22Rv1 (cell line): Measurements from ENCODE around the gene NRIP1.

ENCODE experiments used
- H3K27ac ChIP-seq: fragments of 450-650 bp; 2 replicates; pipeline ENCODE4 v1.5.1; 2017
- ZFX ChIP-seq: fragments of 450-650 bp; IDR thresholded peaks from 2 replicates; pipeline ENCODE4 v1.6.1; 2017; ENCODE audit warnings: antibody characterized with exemption, borderline replicate concordance
- TF ChIP-seq, protein P1 (sequence below): fragments of 450-650 bp; IDR thresholded peaks from 2 replicates; pipeline ENCODE4 v1.5.1; 2017; ENCODE audit warnings: mild to moderate bottlenecking

NRIP1 gene

DNA sequence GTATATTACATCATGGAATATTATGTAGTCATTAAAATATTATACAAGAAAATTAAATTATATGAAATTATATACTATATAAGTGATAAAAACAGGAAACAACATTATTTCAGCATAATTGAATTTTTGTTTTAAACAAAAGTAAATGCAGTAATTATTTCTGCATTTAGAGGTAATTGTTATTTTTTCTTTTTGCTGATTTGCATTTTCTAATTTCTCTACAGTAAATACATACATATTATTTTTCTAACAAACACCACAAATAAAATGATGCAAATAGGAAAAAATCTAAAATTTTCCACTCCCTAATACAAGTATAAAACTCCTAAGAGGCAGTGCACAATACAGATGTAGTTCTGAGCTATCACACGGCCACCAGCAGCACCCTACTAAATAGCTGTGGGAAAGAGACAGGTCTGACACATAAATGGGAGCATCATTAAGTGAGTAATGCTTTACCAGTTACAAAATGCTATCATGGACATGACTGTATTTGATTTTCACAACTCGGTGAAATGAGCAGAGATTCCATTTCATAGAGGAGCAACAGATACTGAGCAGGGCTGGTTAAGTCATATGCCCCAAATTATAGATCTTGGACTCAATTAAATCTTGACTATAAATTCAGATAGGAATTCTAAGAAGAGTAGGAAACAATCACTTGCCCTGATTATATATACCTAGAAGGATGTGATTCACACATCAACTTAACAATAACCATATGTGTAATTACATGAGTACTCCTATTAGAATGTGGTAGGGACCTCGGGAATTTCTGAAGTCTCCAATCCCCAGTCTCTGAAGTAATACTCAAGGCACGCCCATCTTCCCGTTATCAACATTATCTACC lies 49.0 kb downstream of the NRIP1 start:
- H3K27ac ChIP-seq, result no peak overlapping the region
- no peak for TF ChIP-seq ZFX
- TF ChIP-seq, protein P1, sequence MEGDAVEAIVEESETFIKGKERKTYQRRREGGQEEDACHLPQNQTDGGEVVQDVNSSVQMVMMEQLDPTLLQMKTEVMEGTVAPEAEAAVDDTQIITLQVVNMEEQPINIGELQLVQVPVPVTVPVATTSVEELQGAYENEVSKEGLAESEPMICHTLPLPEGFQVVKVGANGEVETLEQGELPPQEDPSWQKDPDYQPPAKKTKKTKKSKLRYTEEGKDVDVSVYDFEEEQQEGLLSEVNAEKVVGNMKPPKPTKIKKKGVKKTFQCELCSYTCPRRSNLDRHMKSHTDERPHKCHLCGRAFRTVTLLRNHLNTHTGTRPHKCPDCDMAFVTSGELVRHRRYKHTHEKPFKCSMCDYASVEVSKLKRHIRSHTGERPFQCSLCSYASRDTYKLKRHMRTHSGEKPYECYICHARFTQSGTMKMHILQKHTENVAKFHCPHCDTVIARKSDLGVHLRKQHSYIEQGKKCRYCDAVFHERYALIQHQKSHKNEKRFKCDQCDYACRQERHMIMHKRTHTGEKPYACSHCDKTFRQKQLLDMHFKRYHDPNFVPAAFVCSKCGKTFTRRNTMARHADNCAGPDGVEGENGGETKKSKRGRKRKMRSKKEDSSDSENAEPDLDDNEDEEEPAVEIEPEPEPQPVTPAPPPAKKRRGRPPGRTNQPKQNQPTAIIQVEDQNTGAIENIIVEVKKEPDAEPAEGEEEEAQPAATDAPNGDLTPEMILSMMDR, result no peak

DNA sequence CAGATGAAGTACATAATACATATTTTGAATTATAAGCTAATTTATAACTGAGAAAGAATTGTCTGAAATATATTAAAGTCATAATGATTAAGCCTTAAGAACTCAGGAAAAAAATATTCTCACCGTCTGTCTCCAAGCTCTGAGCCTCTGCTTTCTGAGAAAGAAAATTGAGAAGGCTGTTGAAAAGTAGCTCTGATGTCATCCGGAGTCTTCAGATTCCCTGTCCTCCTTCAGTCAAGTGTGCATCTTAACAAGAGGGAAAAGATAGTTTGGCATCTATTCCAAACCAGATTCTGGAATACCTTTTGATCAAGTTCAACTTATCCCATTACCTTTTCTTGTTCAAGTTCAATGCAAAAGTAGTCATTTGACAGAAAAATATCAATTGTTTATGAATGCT lies 50.6 kb downstream of the NRIP1 start:
- H3K27ac ChIP-seq, result no peak overlapping the region
- TF ChIP-seq ZFX, result no peak
- TF ChIP-seq, protein P1, result no peak

DNA sequence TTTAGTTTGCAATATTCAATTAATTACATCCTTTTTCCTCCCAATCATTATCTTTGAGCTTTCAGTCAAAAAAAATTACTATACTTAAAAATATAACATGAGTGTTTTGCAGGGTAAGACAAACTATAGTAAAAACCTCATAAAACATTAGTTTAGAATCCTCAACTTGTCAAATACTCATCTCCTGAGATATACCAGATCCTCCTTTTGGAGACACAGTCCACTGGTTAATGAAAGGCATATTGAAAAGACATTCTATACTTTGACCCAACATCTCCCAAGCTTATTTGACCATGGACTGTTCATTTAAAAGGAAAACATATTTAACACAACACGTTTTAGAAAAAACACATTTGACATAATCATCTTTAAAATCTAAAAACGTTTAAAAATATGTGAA lies 52.8 kb downstream of the NRIP1 start:
- TF ChIP-seq, protein P1, result no peak
- TF ChIP-seq ZFX, result no peak
- no peak overlapping the region for H3K27ac ChIP-seq

DNA sequence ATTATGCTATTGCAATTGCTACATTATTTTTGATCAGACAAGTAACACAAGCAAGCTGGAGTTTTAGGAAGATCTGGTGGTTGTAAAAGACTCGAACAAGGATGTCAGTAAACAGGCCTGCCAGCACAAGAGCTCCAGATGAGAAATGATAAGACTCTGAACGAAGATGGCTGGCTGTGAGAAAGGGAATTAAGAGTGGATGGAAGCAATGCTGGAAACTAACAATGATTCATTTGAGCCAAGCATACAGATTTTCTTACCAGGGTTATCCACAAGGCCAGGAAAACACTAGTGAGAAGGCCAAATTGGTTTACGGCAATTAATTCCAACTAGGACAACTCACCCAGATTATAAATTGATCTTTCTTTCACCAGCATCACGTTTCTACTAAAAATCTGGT lies 54.2 kb downstream of the NRIP1 start:
- TF ChIP-seq, protein P1, result no peak
- TF ChIP-seq ZFX, result no peak

DNA sequence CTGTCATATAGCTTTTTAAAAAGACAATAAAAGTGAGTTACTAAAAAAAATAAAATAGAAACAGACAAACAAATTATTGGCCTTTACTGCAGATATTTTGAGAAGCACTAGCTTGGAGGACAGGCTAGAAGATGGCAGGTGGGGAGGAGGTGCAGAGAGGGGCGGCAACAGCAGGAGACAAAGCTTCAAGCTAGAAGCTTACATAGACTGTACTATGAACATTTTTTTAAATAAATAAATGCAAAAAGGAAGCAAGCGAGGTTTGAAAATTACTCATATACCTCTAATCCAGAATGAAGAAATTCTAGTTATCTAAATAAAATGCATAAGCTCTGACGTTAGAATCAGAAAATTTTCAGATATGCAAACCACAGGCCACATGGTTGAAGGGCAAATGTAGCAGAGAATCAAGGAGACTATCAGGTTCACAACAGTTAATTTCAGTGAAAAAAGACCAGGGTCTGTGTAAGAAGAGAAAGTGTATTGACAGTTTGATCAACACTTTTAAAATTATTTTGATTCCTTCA lies 54.9 kb downstream of the NRIP1 start:
- no peak overlapping the region for H3K27ac ChIP-seq
- TF ChIP-seq ZFX, result no peak
- TF ChIP-seq, protein P1, result no peak

More for the DNA sequence above, 54.2 kb downstream of the NRIP1 start:
- no peak overlapping the region for H3K27ac ChIP-seq

DNA sequence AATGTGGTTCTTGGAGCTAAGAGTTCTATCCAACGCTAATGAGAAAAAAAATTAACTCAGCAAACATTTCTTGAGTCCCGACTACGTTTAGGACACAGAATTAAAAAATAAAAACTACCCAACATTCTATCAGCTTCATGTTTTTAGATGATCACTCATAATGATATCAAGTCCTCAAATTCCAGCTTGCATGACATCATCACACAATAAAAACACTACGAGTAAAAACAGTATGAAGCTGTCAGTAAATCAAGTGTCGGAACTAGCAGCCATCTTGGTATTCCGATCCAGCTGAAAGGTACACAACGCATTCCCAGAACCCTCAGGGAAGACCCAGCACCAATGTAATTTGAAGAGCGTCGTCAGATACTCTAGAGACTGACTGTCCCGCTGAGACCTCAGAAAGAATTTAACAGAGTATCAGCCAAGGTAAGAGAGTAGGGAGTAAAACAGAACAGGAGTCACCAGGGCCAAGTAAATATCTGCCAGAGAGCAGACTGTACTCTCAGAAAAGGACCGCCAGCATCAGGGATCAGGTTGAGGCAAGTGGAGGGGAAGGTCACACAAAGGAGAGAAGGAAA lies 57.0 kb downstream of the NRIP1 start:
- TF ChIP-seq, protein P1, result no peak
- no peak for TF ChIP-seq ZFX
- no peak overlapping the region for H3K27ac ChIP-seq

DNA sequence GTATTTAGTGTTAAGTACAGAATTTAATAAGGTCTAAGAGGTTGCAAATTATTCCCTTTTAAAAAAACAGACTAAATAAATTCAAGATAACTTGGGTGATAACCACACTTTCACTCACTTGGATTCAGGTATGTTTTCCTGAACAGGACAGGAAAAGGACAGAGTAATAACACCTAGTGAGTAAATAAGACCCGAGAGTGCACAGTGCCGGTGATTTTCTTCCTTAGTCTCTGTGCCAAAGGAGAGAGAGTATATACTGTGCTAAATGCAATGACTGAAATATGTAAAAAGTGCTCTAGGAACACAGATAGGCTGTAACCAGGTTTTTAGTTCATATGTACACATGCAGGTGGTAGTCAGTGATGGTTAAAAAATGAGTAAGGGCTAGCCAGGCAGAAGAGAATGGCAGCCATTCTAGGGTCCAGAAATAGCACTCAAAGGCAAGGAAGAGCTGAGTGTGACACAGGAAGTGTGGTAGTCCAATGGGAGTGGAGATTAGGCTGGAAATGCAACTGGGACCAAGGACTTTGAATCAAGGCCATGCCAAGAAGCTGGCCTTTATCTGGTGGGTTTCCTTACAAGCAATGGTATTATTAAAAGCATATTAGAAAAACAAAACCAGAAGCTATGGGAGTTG lies 58.1 kb downstream of the NRIP1 start:
- H3K27ac ChIP-seq, result no peak overlapping the region
- TF ChIP-seq, protein P1, result no peak
- no peak for TF ChIP-seq ZFX
